ENCODE measurements around the gene IL2RA. TPM values are rescaled to one million over a fixed set of nuclear protein-coding genes. Genes with fewer than 3 reads are reported as not detected.

Gene IL2RA
- total RNA-seq, 1 experiment from 2014 or later: not detected

DNA sequence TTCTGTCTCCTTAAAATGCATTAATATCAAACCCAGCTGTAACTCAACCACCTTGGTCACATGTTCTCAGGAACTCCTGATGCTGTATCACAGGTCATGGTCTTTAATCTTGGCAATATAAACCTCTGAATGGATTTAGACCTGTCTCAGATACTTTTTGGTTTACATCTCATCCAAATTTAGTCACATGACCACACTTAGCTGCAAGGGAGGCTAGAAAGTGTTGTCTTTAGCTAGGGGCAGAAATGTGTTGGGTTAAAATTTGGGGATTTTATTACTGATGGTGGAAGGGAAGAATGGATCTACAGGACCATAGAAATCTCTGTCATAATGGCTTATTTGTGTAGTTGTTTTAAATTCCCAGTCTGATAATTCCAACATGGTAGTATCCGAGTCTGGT is 55.2 kb downstream of the IL2RA start:
- Histone ChIP-seq H3K9ac (ENCODE audit: extremely low read depth, insufficient read length, low read length) (no peak overlapping the region), H2AFZ (ENCODE audit: low read length) (no peak overlapping the region), H2BK5ac (ENCODE audit: insufficient read length, low read length) (no peak overlapping the region), H2BK20ac (ENCODE audit: low read depth, low read length, poor library complexity, severe bottlenecking) (no peak overlapping the region), H3K4me1 (ENCODE audit: insufficient read depth, low read length) (no peaks in the 10 kb centered on the region; the same call in 1 of the 2 replicates), H3K27ac (ENCODE audit: insufficient read length, low read depth, low read length) (no peak overlapping the region), H3K9me3 (ENCODE audit: control insufficient read depth, low read depth, low read length) (no peaks in the 10 kb centered on the region), H3K79me2 (ENCODE audit: insufficient read depth, low read length) (no peaks in the 10 kb centered on the region), H2BK15ac (ENCODE audit: low read depth, low read length) (no peak overlapping the region), H4K5ac (ENCODE audit: insufficient read length, low read depth, low read length) (no peak overlapping the region), H3K27me3 (ENCODE audit: insufficient read depth, low read length) (no peaks in the 10 kb centered on the region), H4K91ac (ENCODE audit: insufficient read length, low read depth, low read length) (no peak overlapping the region), H2BK12ac (ENCODE audit: insufficient read length, low read depth, low read length) (no peak overlapping the region), H3K4me2 (ENCODE audit: insufficient read depth, insufficient read length, low read length) (no peak overlapping the region), H2BK120ac (ENCODE audit: low read depth, low read length, poor library complexity, severe bottlenecking) (no peak overlapping the region), H2AK5ac (ENCODE audit: insufficient read length, low read length) (no peak overlapping the region), H3K23ac (ENCODE audit: insufficient read length, low read depth, low read length) (no peak overlapping the region), H3K4ac (ENCODE audit: low read depth, low read length) (no peak overlapping the region), H3K79me1 (ENCODE audit: insufficient read depth, low read depth, low read length, poor library complexity, severe bottlenecking) (no peaks in the 10 kb centered on the region), H3K18ac (ENCODE audit: insufficient read length, low read depth, low read length) (no peak overlapping the region), H3K23me2 (ENCODE audit: insufficient read length, low read depth, low read length, poor library complexity, severe bottlenecking) (no peaks in the 10 kb centered on the region), H4K20me1 (ENCODE audit: control insufficient read depth, insufficient read depth, insufficient read length) (no peaks in the 10 kb centered on the region), H4K8ac (replicated peaks; ENCODE audit: insufficient read length, low read depth, low read length) (no peak overlapping the region), H3T11ph (ENCODE audit: low read length) (no peak overlapping the region), H3K56ac (ENCODE audit: insufficient read length, low read depth, low read length) (no peak overlapping the region), H3K14ac (ENCODE audit: insufficient read depth, low read length) (no peak overlapping the region)
- no peak for DNase-seq
- peaks cover 13 to 18% of the 10 kb centered on the region in 2 experiments for H3K4me1 Mint-ChIP-seq
- H3K9me3 Mint-ChIP-seq: peaks cover 6 to 13% of the 10 kb centered on the region in 2 experiments
- H3K27ac Mint-ChIP-seq: no peak overlapping the region
- peaks cover 0 to 4% (median 2%) of the 10 kb centered on the region in 3 experiments; a peak in 2 of 7 replicates for H3K36me3 Mint-ChIP-seq (ENCODE audit: insufficient read depth in 1 of 3, low read depth in 3 of 3)
- H3K4me3 Mint-ChIP-seq: no peak overlapping the region
- H3K27me3 Mint-ChIP-seq (ENCODE audit: low read depth): peaks cover 4% of the 10 kb centered on the region
- no CpG with 5 or more reads among the region's 1 CpG for WGBS (ENCODE audit: extremely low coverage, insufficient read length, low lambda C conversion rate)
- TF ChIP-seq, protein P1, sequence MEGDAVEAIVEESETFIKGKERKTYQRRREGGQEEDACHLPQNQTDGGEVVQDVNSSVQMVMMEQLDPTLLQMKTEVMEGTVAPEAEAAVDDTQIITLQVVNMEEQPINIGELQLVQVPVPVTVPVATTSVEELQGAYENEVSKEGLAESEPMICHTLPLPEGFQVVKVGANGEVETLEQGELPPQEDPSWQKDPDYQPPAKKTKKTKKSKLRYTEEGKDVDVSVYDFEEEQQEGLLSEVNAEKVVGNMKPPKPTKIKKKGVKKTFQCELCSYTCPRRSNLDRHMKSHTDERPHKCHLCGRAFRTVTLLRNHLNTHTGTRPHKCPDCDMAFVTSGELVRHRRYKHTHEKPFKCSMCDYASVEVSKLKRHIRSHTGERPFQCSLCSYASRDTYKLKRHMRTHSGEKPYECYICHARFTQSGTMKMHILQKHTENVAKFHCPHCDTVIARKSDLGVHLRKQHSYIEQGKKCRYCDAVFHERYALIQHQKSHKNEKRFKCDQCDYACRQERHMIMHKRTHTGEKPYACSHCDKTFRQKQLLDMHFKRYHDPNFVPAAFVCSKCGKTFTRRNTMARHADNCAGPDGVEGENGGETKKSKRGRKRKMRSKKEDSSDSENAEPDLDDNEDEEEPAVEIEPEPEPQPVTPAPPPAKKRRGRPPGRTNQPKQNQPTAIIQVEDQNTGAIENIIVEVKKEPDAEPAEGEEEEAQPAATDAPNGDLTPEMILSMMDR (conservative IDR thresholded peaks at IDR 0.05): no peak

Data from H9 (cell line).